Measurements from ENCODE around the gene RPL10A. TPM values are rescaled to one million over a fixed set of nuclear protein-coding genes. Genes with fewer than 3 reads are reported as not detected.
A peak's percentile ranks its signal among the peaks of the same experiment; 100 is the strongest.

Gene RPL10A
- total and polyA plus RNA-seq, 2 of the 8 experiments (the other 6 are each of a cell fraction or from before 2014, with no cell fraction given) = 1,893 to 2,948 TPM

- TF ChIP-seq ATF2 (IDR thresholded peaks at IDR 0.05; ENCODE audit: low read length) (peak; percentile 76; the same call in 1 of the 2 replicates), RXRA (IDR thresholded peaks at IDR 0.05; ENCODE audit: insufficient read depth, low read depth, low read length) (0 out of 2 replicates have a peak, but pooled peaks have one; percentile 23), SIX5 (IDR thresholded peaks at IDR 0.05; ENCODE audit: low read depth, low read length) (no peak), RFX5 (IDR thresholded peaks at IDR 0.05; ENCODE audit: borderline replicate concordance, low read depth, low read length) (no peak), CTBP2 (IDR thresholded peaks at IDR 0.05; ENCODE audit: borderline replicate concordance, insufficient read depth, insufficient read length, low read length) (no peak), POU5F1 (IDR thresholded peaks at IDR 0.05; ENCODE audit: low read depth, low read length) (no peak), BRCA1 (IDR thresholded peaks at IDR 0.05; ENCODE audit: low read depth, low read length) (no peak), SIN3A (conservative IDR thresholded peaks at IDR 0.05 in 1 of 2, IDR thresholded peaks at IDR 0.05 in 1 of 2; ENCODE audit: low read depth in 1 of 2, low read length in 2 of 2) (peak in 1 of 2 experiments; percentile 37; a peak in 3 of 4 replicates), BACH1 (IDR thresholded peaks at IDR 0.05; ENCODE audit: low read length) (no peak), GABPA (IDR thresholded peaks at IDR 0.05; ENCODE audit: borderline replicate concordance, insufficient read depth, low read length) (no peak; the same call in 1 of the 2 replicates), CEBPB (IDR thresholded peaks at IDR 0.05; ENCODE audit: low read depth, low read length) (no peak), SP2 (IDR thresholded peaks at IDR 0.05; ENCODE audit: low read length) (no peak), CHD2 (IDR thresholded peaks at IDR 0.05; ENCODE audit: low read length) (no peak; the same call in 1 of the 2 replicates), KDM1A (IDR thresholded peaks at IDR 0.05; ENCODE audit: borderline replicate concordance, low read length) (no peak), NRF1 (IDR thresholded peaks at IDR 0.05; ENCODE audit: low read depth, low read length) (no peak), RBBP5 (IDR thresholded peaks at IDR 0.05; ENCODE audit: borderline replicate concordance, low read depth, low read length) (peak; percentile 97), TCF12 (IDR thresholded peaks at IDR 0.05; ENCODE audit: low read depth, low read length) (no peak), EGR1 (IDR thresholded peaks at IDR 0.05; ENCODE audit: borderline replicate concordance, low read depth, low read length) (no peak), JUND (IDR thresholded peaks at IDR 0.05; ENCODE audit: low read length) (peak; percentile 76), HDAC2 (IDR thresholded peaks at IDR 0.05; ENCODE audit: borderline replicate concordance in 1 of 2, low read depth in 2 of 2, low read length in 2 of 2) (no peak; a peak in 1 of 4 replicates), SUZ12 (IDR thresholded peaks at IDR 0.05; ENCODE audit: low read length) (no peak), POLR2A (IDR thresholded peaks at IDR 0.05; ENCODE audit: control extremely low read depth in 1 of 2, low read depth in 2 of 2, low read length in 2 of 2) (peak in 1 of 2 experiments; percentile 97; a peak in 2 of 3 replicates)
Observed at GRCh38 chr6:35486005-35486925, 18.1 kb downstream of the RPL10A start (continued).

Data from H1 (cell line).